Colon (tissue), 2 donors: ENCODE results near the gene PDK3.
A peak's percentile ranks its signal among the peaks of the same experiment; 100 is the strongest.

ENCODE experiments used
- FAIRE-seq: peaks from 2 replicates; lab custom pipeline; 2012; peaks lifted over from hg19 to GRCh38; lab: Jason Lieb, UNC
- donor health status: control.
- donor health status: control.

PDK3 gene

GRCh38 chrX:24464836-24465531, at the start of gene PDK3:
TSS of gene PDK3 (plus strand) at chrX:24465286. CDS start at chrX:24465456, 170 bp downstream.
- FAIRE-seq = no peak

- no peak for FAIRE-seq
Observed at GRCh38 chrX:24415921-24416320, 49.2 kb upstream of the PDK3 start.

- FAIRE-seq = no peak
Observed at GRCh38 chrX:24423960-24424359, 41.1 kb upstream of the PDK3 start.

DNA sequence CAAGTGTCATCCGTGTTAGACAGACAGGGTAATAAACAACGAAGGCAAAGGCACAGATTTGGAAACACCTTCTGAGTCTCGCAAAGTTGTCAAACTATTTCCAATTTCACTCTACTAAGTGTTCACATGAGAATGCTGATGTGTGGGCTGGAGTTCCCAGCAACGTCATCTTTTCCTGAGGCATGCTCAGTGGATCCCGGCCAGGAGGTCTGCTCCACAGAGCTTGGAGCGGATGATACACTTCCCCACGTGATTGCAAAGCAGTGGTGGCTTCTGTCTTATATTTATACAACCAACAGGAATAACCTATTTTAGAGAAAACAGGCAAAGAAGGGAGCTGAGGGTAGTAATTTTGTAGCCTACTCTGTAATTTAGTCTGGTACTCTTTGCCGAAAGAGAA, 40.1 kb upstream of the PDK3 start:
- no peak for FAIRE-seq

DNA sequence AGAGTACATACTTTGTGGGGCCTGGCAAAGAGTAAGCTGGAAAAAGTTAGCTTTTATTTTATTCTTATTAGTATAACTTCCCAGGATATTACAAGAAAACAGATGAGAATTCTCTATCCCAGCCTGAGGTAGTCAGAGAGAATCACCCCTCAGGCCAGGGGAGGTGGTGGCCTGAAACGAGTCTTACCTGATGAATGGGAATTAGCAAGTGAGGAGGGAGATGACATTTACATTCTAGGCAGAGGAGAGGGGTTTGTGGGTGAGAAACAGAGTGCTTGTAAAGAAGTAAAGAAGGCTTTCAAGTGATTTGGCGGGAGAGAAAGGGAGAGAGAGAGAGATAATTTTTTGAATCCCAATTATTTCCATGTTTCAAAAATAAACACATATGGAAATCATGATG, 39.3 kb upstream of the PDK3 start:
- FAIRE-seq = no peak

GRCh38 chrX:24426340-24426913, 38.7 kb upstream of the PDK3 start:
- no peak for FAIRE-seq

DNA sequence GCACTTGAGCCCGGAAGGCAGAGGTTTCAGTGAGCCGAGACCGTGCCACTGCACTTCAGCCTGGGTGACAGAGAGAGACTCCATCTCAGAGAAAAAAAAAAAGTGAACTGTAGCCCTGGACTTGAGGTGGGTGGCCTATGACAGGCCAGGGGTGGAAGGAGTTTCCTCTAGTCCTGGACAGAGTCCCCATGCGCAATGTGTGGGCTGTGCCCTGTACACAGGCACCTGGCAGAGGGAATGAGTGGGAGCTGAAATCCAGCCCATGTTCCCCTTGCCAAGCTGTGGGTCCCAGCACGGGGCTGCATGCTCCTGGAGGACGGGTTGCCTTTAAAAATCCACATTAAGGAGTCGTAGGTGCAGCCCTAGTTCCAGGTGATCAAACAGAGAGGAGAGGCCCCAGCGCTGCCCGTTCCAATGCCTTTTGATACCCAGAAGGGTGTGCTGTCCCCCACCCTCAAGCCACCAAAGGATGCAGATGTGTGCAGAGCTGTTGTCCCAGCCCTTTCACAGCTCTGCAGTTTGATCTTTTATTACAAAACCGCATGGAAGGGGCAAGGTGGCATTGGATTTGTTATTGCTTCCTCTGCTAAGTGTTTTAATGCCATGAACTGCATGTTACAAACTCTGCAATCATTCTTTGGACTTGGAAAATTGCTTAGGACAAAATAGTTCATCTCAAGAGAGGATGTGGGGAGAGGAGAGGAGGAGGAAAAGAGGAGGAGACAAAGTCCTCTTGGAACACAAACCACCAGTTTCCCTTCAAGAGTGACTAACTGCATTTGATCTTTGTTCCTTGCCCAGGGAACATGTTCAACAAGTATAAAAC, 38.0 kb upstream of the PDK3 start:
- peak; percentile 78 for FAIRE-seq

GRCh38 chrX:24427747-24428019, 37.4 kb upstream of the PDK3 start:
- no peak for FAIRE-seq

DNA sequence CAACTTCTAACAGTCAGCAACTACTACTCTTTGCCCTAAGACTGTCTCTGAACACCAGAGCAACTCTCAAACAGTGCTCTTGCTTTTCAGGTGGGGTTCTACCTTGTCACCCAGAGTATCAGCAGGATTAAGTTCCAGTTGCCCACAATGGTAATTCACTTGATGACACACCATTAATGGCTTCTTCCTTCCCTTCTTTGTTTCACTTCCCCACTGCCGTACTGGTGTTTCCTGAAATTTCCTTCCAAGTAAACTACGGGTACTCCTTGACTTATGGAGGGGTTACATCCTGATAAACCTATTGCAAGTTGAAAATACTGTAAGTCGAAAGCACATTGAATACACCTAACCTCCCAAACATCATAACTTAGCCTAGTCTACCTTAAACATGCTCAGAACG, 36.6 kb upstream of the PDK3 start:
- no peak for FAIRE-seq

DNA sequence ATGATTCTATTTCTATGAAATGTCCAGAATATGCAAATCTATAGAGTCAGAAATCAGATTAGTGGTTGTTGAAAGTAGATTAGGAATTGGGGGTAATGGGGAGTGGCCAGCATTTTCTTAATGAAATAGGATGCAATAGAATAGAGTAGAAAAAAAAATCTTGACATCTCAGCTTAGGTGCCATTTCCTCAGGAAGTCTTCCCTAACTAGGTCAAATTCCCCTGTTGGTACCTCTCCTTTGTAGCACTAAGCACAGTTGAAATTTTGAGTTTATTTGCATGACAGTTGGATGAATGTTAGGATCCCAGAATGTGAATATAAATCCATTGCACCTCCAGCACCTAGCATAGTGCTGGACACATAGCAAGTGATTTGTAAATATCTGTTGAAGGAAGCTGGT, 30.0 kb upstream of the PDK3 start:
- FAIRE-seq = no peak

GRCh38 chrX:24443918-24444317, 21.2 kb upstream of the PDK3 start:
- no peak for FAIRE-seq

GRCh38 chrX:24444645-24445044, 20.4 kb upstream of the PDK3 start:
- no peak for FAIRE-seq

- FAIRE-seq = no peak
Observed at GRCh38 chrX:24448762-24449250, 16.3 kb upstream of the PDK3 start.

DNA sequence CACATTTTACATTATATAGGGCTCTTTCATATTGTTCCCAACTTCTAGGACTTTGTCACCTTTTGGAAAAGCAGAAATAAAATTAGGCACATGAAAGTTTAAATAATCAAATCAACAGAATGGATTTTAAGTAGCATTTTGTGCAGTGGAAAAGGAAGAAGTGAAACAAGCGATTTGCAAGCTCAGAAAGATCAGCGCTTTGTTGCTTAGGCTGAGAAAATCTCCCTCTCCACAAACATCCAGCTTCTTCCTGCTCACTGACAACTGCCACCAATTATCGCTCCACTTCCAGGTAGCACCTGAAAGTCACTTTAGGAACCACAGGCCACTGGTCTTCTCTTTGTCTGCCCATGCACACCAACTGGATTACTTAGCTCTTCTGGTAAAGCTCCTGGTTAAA, 2.0 kb upstream of the PDK3 start:
- no peak for FAIRE-seq

DNA sequence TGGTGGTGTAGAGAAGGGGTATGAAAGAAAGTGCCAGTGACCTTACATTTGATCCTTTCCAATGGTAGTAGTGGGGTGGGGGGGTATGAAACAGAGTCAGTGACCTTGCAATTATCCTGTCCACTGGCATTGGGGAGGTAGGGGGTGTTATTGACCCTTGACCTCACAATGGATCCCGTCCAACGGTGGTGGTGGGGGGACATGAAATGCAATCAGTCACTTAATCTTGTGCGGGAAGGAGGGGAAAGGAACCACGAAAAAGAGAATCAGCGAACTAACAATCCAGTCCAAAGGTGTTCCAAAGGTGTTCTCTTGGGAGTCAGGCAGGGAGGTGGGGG, 619 bp upstream of the PDK3 start:
- FAIRE-seq = no peak

- no peak for FAIRE-seq
Observed at GRCh38 chrX:24465532-24465865, 413 bp downstream of the PDK3 start.

- FAIRE-seq = no peak
Observed at GRCh38 chrX:24466025-24466424, 939 bp downstream of the PDK3 start.

DNA sequence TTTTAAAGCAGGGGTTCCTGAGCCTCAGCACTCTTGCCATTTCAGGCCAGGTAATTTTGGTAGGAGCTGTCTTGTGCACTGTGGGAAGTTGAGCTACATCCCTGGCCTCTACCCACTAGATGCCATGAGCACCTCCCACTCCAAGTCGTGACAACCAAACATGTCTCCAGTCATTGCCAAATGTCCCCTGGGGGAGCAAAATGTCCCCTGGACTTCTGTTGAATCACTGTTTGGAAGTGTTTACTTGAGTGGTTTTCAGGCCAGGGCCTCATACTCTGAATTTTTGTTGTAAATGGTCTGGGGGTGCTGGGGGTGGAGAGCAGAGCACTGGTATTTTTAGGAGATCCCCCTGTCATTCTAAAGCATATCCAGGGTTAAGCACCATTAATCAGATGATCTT, 3.2 kb downstream of the PDK3 start:
- no peak for FAIRE-seq

DNA sequence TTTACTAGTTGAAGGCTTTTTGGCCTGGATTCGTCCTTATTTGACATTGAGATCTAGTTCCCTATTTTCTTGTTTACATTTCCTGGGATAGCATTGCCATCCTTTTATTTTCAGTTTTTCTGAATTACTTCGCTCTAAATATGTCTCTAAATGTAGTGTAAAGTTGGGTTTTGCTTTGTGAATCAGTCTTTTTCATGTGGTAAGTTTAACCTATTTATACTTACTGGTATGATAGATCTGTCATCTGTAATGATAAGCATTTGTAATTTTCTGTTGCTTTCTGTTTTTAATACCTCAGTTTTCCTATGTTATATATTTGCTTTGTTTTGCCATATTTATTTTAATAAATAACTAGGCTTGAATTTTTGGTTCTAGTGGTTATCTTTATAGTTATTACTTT, 6.7 kb downstream of the PDK3 start:
- FAIRE-seq = peak; percentile 55

GRCh38 chrX:24475480-24475879, 10.4 kb downstream of the PDK3 start:
- FAIRE-seq = no peak

GRCh38 chrX:24478509-24478908, 13.4 kb downstream of the PDK3 start:
- no peak for FAIRE-seq

GRCh38 chrX:24479924-24480323, 14.8 kb downstream of the PDK3 start:
- FAIRE-seq = peak; percentile 96

DNA sequence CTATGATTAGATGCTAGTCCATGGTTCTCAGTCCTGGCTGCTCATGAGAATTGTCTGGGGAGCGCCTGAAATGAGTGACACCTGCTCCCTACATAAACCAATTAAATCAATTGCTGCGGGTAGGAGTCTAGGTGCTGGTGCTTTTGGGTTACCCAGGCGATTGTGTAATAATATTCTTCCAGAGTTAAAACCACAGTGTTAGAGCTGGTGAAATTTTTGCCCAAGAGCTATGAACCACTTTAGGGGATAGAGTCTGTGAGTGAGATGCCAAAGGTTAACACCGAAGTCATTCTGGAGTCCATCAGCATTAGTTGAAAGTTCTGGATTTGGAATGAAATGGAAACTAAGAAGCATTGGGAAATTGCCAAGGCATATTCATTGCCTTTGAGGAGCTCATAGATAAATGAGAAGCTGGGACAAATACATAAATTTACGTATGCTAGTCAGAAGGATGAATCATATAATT, 15.3 kb downstream of the PDK3 start:
- FAIRE-seq = peak; percentile 45
